Naive thymus-derived CD4-positive, alpha-beta T cell (primary cell): ENCODE results near the gene ADAM12. TPM values are rescaled to one million over a fixed set of nuclear protein-coding genes. Genes with fewer than 3 reads are reported as not detected.

Experiments
- ATAC-seq: fragments of 150-1000 bp; cut with Tn5 transposase; 2 replicates; pipeline ENCODE4 v1.10.0; 2021; ENCODE audit warnings: mild to moderate bottlenecking, moderate library complexity
- CTCF ChIA-PET: fragments of 350-600 bp; sonication (Branson Sonifier 250); formaldehyde crosslinking; loops from one replicate; lab custom pipeline; 2021; ENCODE audit warnings: antibody characterized with exemption; lab: Charles Lee
- POLR2A ChIA-PET: fragments of 350-600 bp; sonication (Branson Sonifier 250); formaldehyde crosslinking; loops from one replicate; lab custom pipeline; 2021; ENCODE audit warnings: antibody characterized with exemption, inconsistent platforms; lab: Charles Lee
- DNase-seq, 9 donors: peaks; one replicate each; pipeline versions ENCODE4 v3.0.0 to v3.0.0-alpha.2; 2020 to 2022; ENCODE audit warnings: mixed read lengths in 1 of 9
- H3K27ac ChIP-seq: one replicate; pipeline ENCODE4 v1.7.0; 2013; ENCODE audit warnings: mild to moderate bottlenecking, low read depth, low read length, moderate library complexity
- H3K27me3 ChIP-seq, 2 donors: one replicate each; pipeline ENCODE4 v1.7.0; 2013; ENCODE audit warnings: low read length in 2 of 2, mild to moderate bottlenecking in 2 of 2, moderate library complexity in 2 of 2; ENCODE audit not compliant: control insufficient read depth in 2 of 2, insufficient read depth in 2 of 2
- H3K36me3 ChIP-seq, 3 experiments: 1 replicate in 2 of 3; 2 replicates in 1 of 3; pipeline ENCODE4 v1.7.0; 2013; ENCODE audit warnings: low read length in 3 of 3, mild to moderate bottlenecking in 3 of 3, moderate library complexity in 1 of 3; ENCODE audit not compliant: insufficient read depth in 3 of 3, control insufficient read depth in 2 of 3
- H3K4me1 ChIP-seq, 2 donors: one replicate each; pipeline ENCODE4 v1.7.0; 2013; ENCODE audit warnings: low read length in 2 of 2, mild to moderate bottlenecking in 2 of 2, moderate library complexity in 1 of 2; ENCODE audit not compliant: control insufficient read depth in 2 of 2, insufficient read depth in 2 of 2
- H3K4me3 ChIP-seq: 2 replicates; pipeline ENCODE4 v1.7.0; 2013; ENCODE audit warnings: mild to moderate bottlenecking, low read length
- H3K9me3 ChIP-seq, 3 experiments: 1 replicate in 2 of 3; 2 replicates in 1 of 3; pipeline ENCODE4 v1.7.0; 2013; ENCODE audit warnings: low read length in 3 of 3; ENCODE audit not compliant: control insufficient read depth in 2 of 3
- H3K27ac Mint-ChIP-seq, 9 donors: one replicate each; pipeline ENCODE4 v1.8.0; 2020 to 2022; ENCODE audit warnings: mixed read lengths in 9 of 9, mild to moderate bottlenecking in 8 of 9, moderate library complexity in 5 of 9, inconsistent platforms in 2 of 9
- H3K27me3 Mint-ChIP-seq, 5 donors: one replicate each; pipeline ENCODE4 v1.8.0; 2021 to 2022; ENCODE audit warnings: mixed read lengths in 5 of 5, mild to moderate bottlenecking in 1 of 5
- H3K36me3 Mint-ChIP-seq, 5 donors: one replicate each; pipeline ENCODE4 v1.8.0; 2020 to 2022; ENCODE audit warnings: mixed read lengths in 5 of 5, mild to moderate bottlenecking in 3 of 5, inconsistent platforms in 1 of 5
- H3K4me1 Mint-ChIP-seq, 7 donors: one replicate each; pipeline ENCODE4 v1.8.0; 2020 to 2022; ENCODE audit warnings: mixed read lengths in 7 of 7, mild to moderate bottlenecking in 3 of 7, inconsistent platforms in 1 of 7
- H3K4me3 Mint-ChIP-seq, 10 donors: one replicate each; pipeline ENCODE4 v1.8.0; 2020 to 2022; ENCODE audit warnings: mild to moderate bottlenecking in 10 of 10, mixed read lengths in 10 of 10, moderate library complexity in 6 of 10, inconsistent platforms in 2 of 10
- H3K9me3 Mint-ChIP-seq, 11 donors: one replicate each; pipeline ENCODE4 v1.8.0; 2020 to 2022; ENCODE audit warnings: mixed read lengths in 11 of 11, mild to moderate bottlenecking in 4 of 11, inconsistent platforms in 1 of 11, moderate library complexity in 1 of 11
- intact Hi-C, 2 donors: fragments of 100-400 bp; cut with micrococcal nuclease; formaldehyde crosslinking; loops; one replicate each; pipeline ENCODE4 v1.15.1; 2023
- polyA plus RNA-seq, 2 donors: library from polyadenylated mRNA; unstranded; fragments of 300-500 nt; fragmentation: Illumina TruSeq; gene quantifications; one replicate each; pipeline ENCODE4 v1.2.3, GENCODE V29; 2021
- total RNA-seq, 6 experiments: library from RNA in 5 of 6; stranded (reverse) in 5 of 6; gene quantifications; 1 replicate in 5 of 6; 2 replicates in 1 of 6; pipeline ENCODE4 v1.2.3 and lab custom pipeline; 2021 to 2026

Gene ADAM12
- total and polyA plus RNA-seq, 7 experiments from 2014 or later, result 0.58 to 1.0 TPM; not detected in 5

DNA sequence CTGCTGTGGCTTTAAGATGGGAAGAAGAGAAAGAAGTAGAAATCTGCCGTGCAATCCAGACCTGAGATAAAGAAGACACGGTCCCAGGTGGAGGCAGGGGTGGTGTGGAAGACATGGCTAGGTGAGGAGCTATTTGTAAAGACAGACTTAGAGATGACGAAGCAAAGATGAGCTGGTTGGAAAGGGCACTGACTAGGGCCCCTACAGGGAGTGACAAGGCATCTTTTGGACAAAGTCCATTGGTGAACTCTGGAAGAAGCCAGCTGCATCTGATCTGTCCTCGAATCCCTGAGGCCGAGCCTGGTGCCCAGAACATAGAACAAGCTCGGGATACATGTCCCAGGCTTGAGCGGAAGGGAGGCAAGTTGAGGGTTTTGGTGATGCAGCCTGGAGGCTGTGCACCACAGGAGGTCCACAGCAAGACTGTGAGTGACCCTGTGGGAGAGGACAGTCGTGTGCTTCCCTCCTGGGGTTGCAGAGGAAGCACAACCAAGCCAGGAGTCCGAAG, 191.2 kb downstream of the ADAM12 start:
- intact Hi-C loops, result no loop called here
- POLR2A ChIA-PET, result no interaction called here
- Histone ChIP-seq H3K9me3 (no peaks in the 10 kb centered on the region), H3K36me3 (no peaks in the 10 kb centered on the region), H3K4me3 (no peak overlapping the region), H3K27me3 (no peaks in the 10 kb centered on the region), H3K27ac (no peak overlapping the region), H3K4me1 (no peaks in the 10 kb centered on the region)
- no peaks in the 10 kb centered on the region for H3K36me3 Mint-ChIP-seq
- H3K4me1 Mint-ChIP-seq, result peaks cover 0 to 6% (median 0%) of the 10 kb centered on the region in 7 donors
- no peak for DNase-seq
- H3K27ac Mint-ChIP-seq, result peak overlapping the region in 1 of 9 donors; percentile 57
- ATAC-seq, result no peak
- peaks cover 0 to 6% (median 0%) of the 10 kb centered on the region in 5 donors for H3K27me3 Mint-ChIP-seq
- CTCF ChIA-PET, result no interaction called here
- peaks cover 0 to 11% (median 0%) of the 10 kb centered on the region in 11 donors for H3K9me3 Mint-ChIP-seq
- H3K4me3 Mint-ChIP-seq, result no peak overlapping the region

GRCh38 chr10:126196281-126196680, 192.0 kb downstream of the ADAM12 start:
- H3K36me3 ChIP-seq, result no peaks in the 10 kb centered on the region
- H3K4me1 ChIP-seq, result no peaks in the 10 kb centered on the region
- CTCF ChIA-PET, result no interaction called here
- no peaks in the 10 kb centered on the region for H3K27me3 ChIP-seq
- ATAC-seq (no peak), DNase-seq (no peak)
- Mint-ChIP-seq H3K9me3 (peaks cover 0 to 10% (median 0%) of the 10 kb centered on the region in 11 donors), H3K4me1 (peaks cover 0 to 6% (median 0%) of the 10 kb centered on the region in 7 donors), H3K4me3 (no peak overlapping the region), H3K27ac (no peak overlapping the region), H3K27me3 (peaks cover 0 to 10% (median 3%) of the 10 kb centered on the region in 5 donors), H3K36me3 (no peaks in the 10 kb centered on the region)
- POLR2A ChIA-PET, result no interaction called here
- intact Hi-C loops, result no loop called here
- no peaks in the 10 kb centered on the region for H3K9me3 ChIP-seq
- no peak overlapping the region for H3K27ac ChIP-seq
- H3K4me3 ChIP-seq, result no peak overlapping the region

- Histone ChIP-seq H3K27me3 (no peaks in the 10 kb centered on the region), H3K36me3 (no peaks in the 10 kb centered on the region), H3K27ac (no peak overlapping the region), H3K9me3 (no peaks in the 10 kb centered on the region), H3K4me3 (no peak overlapping the region), H3K4me1 (no peaks in the 10 kb centered on the region)
- Mint-ChIP-seq H3K9me3 (peaks cover 0 to 7% (median 2%) of the 10 kb centered on the region in 11 donors), H3K4me3 (no peak overlapping the region), H3K27me3 (peaks cover 0 to 35% (median 15%) of the 10 kb centered on the region in 5 donors), H3K27ac (no peak overlapping the region), H3K36me3 (peaks cover 0 to 3% (median 0%) of the 10 kb centered on the region in 5 donors), H3K4me1 (no peaks in the 10 kb centered on the region)
- POLR2A ChIA-PET, result no interaction called here
- intact Hi-C loops, result no loop called here
- CTCF ChIA-PET, result interaction anchor here (0.6 kb wide), 1 partner anchor 547 kb away, joined by 3 read pairs; no protein-coding TSS in a partner anchor
- DNase-seq (no peak), ATAC-seq (no peak)
Measured at GRCh38 chr10:126191192-126191591, 197.1 kb downstream of the ADAM12 start.

GRCh38 chr10:126188679-126189200, 199.5 kb downstream of the ADAM12 start:
- Mint-ChIP-seq H3K4me3 (no peak overlapping the region), H3K27me3 (peaks cover 0 to 36% (median 15%) of the 10 kb centered on the region in 5 donors), H3K27ac (no peak overlapping the region), H3K4me1 (no peaks in the 10 kb centered on the region), H3K36me3 (peaks cover 0 to 3% (median 0%) of the 10 kb centered on the region in 5 donors), H3K9me3 (peaks cover 0 to 6% (median 2%) of the 10 kb centered on the region in 11 donors)
- intact Hi-C loops, result no loop called here
- POLR2A ChIA-PET, result no interaction called here
- ATAC-seq (no peak), DNase-seq (no peak)
- H3K4me1 ChIP-seq, result no peaks in the 10 kb centered on the region
- CTCF ChIA-PET, result no interaction called here
- no peak overlapping the region for H3K27ac ChIP-seq
- H3K4me3 ChIP-seq, result no peak overlapping the region
- H3K9me3 ChIP-seq, result no peaks in the 10 kb centered on the region
- no peaks in the 10 kb centered on the region for H3K36me3 ChIP-seq
- no peaks in the 10 kb centered on the region for H3K27me3 ChIP-seq

GRCh38 chr10:126187399-126187798, 200.9 kb downstream of the ADAM12 start:
- POLR2A ChIA-PET, result no interaction called here
- Histone ChIP-seq H3K9me3 (no peaks in the 10 kb centered on the region), H3K4me1 (no peaks in the 10 kb centered on the region), H3K36me3 (no peaks in the 10 kb centered on the region), H3K27ac (no peak overlapping the region), H3K27me3 (no peaks in the 10 kb centered on the region), H3K4me3 (no peak overlapping the region)
- Mint-ChIP-seq H3K27me3 (peaks cover 0 to 36% (median 15%) of the 10 kb centered on the region in 5 donors), H3K27ac (no peak overlapping the region), H3K4me1 (no peaks in the 10 kb centered on the region), H3K36me3 (peaks cover 0 to 3% (median 0%) of the 10 kb centered on the region in 5 donors), H3K4me3 (no peak overlapping the region), H3K9me3 (peaks cover 0 to 6% (median 2%) of the 10 kb centered on the region in 11 donors)
- ATAC-seq, result no peak
- CTCF ChIA-PET, result no interaction called here
- DNase-seq, result no peak
- intact Hi-C loops, result no loop called here

DNA sequence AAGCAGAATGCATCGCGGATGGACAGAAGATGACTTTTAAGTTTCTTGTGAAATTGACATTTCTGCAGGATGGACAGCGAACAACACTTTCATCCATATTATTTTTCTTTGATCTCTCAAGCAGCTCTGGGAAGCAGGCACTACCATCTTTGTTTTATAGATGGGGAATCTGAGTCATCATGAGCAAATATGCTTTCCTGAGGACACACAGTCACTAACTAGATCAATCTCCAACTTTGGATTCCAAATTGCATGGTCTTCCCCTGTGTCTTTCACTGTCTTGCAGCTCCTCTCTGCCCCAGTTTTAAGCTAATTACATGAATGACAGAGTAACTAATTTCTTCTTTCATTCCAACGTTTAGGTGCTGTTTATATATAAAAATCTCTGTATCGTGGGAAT, 201.5 kb downstream of the ADAM12 start:
- intact Hi-C loops, result no loop called here
- H3K4me3 Mint-ChIP-seq, result no peak overlapping the region

More for the DNA sequence above, 201.5 kb downstream of the ADAM12 start:
- no peaks in the 10 kb centered on the region for H3K4me1 ChIP-seq
- Mint-ChIP-seq H3K27ac (no peak overlapping the region), H3K9me3 (peaks cover 0 to 6% (median 1%) of the 10 kb centered on the region in 11 donors), H3K27me3 (peaks cover 0 to 36% (median 14%) of the 10 kb centered on the region in 5 donors), H3K4me1 (no peaks in the 10 kb centered on the region), H3K36me3 (peaks cover 0 to 3% (median 0%) of the 10 kb centered on the region in 5 donors)
- CTCF ChIA-PET, result no interaction called here
- H3K27ac ChIP-seq, result no peak overlapping the region
- H3K9me3 ChIP-seq, result no peaks in the 10 kb centered on the region
- H3K36me3 ChIP-seq, result no peaks in the 10 kb centered on the region
- POLR2A ChIA-PET, result no interaction called here
- no peak for ATAC-seq
- no peak for DNase-seq
- H3K27me3 ChIP-seq, result no peaks in the 10 kb centered on the region
- H3K4me3 ChIP-seq, result no peak overlapping the region
